ENCODE results near the gene MALSU1. TPM values are rescaled to one million over a fixed set of nuclear protein-coding genes. Genes with fewer than 3 reads are reported as not detected.

Gene MALSU1
- total RNA-seq (10 to 100 TPM; 43.3 to 61.1 TPM), polyA plus RNA-seq (ENCODE audit: insufficient read length in 2 of 2) (10 to 100 TPM; 53.9 to 56.7 TPM)
- long read RNA-seq, donor 1, transcript MALSU1-202 (4 exons, 3,044 nt): major isoform, 35 of 45 reads
- long read RNA-seq, donor 1, partial matches to known transcripts: 6 of 45 reads
- long read RNA-seq, donor 1, other reads (novel, unspliced or antisense): 0 of 45 reads
- long read RNA-seq, donor 2, transcript MALSU1-202 (4 exons, 3,044 nt): major isoform, 11 of 11 reads
- long read RNA-seq, donor 2, partial matches to known transcripts: 0 of 11 reads
- long read RNA-seq, donor 2, other reads (novel, unspliced or antisense): 0 of 11 reads
- long read RNA-seq, donor 3, transcript MALSU1-202 (4 exons, 3,044 nt): major isoform, 15 of 15 reads
- long read RNA-seq, donor 3, partial matches to known transcripts: 0 of 15 reads
- long read RNA-seq, donor 3, other reads (novel, unspliced or antisense): 0 of 15 reads
- long read RNA-seq, donor 4, transcript MALSU1-202 (4 exons, 3,044 nt): major isoform, 46 of 52 reads
- long read RNA-seq, donor 4, partial matches to known transcripts: 0 of 52 reads
- long read RNA-seq, donor 4, other reads (novel, unspliced or antisense): 0 of 52 reads

- peaks cover 3% of the 10 kb centered on the region for H3K36me3 ChIP-seq (ENCODE audit: control insufficient read depth, insufficient read depth, low read length)
- H3K4me1 ChIP-seq (ENCODE audit: control insufficient read depth, insufficient read depth, low read length): peaks cover 4% of the 10 kb centered on the region
- H3K27me3 ChIP-seq (ENCODE audit: control insufficient read depth, insufficient read depth, low read length): no peaks in the 10 kb centered on the region
- DNase-seq (ENCODE audit: low read depth in 4 of 6, low spot score in 6 of 6): peak; percentile 89 to 100 (median 96)
- H3K4me3 ChIP-seq (ENCODE audit: low read depth, low read length): peak within 1 kb of the TSS; percentile 86
- H3K27ac ChIP-seq (ENCODE audit: low read depth, low read length): peak within 1 kb of the TSS; percentile 77
- no peaks in the 10 kb centered on the region for H3K9me3 ChIP-seq (ENCODE audit: control insufficient read depth, insufficient read depth, low read length)
- under 1% methylated on average over 56 of the region's 59 CpGs for WGBS (ENCODE audit: insufficient coverage)
Observed at GRCh38 chr7:23298885-23299769, at the start of gene MALSU1. Gene MALSU1 (plus strand): TSS chr7:23299339. CDS start chr7:23299353, 14 bp downstream.

- DNase-seq (ENCODE audit: low read depth in 4 of 6, low spot score in 6 of 6): no peak
- Histone ChIP-seq H3K4me3 (ENCODE audit: low read depth, low read length) (no peak overlapping the region), H3K4me1 (ENCODE audit: control insufficient read depth, insufficient read depth, low read length) (peaks cover 15% of the 10 kb centered on the region), H3K27me3 (ENCODE audit: control insufficient read depth, insufficient read depth, low read length) (peaks cover 20% of the 10 kb centered on the region), H3K9me3 (ENCODE audit: control insufficient read depth, insufficient read depth, low read length) (no peaks in the 10 kb centered on the region), H3K36me3 (ENCODE audit: control insufficient read depth, insufficient read depth, low read length) (no peaks in the 10 kb centered on the region), H3K27ac (ENCODE audit: low read depth, low read length) (no peak overlapping the region)
Observed at GRCh38 chr7:23249486-23249885, 49.7 kb upstream of the MALSU1 start.

- 89% methylated on average over 7 of the region's 7 CpGs for WGBS (ENCODE audit: insufficient coverage)
- H3K27me3 ChIP-seq (ENCODE audit: control insufficient read depth, insufficient read depth, low read length): no peaks in the 10 kb centered on the region
- no peaks in the 10 kb centered on the region for H3K4me1 ChIP-seq (ENCODE audit: control insufficient read depth, insufficient read depth, low read length)
- H3K9me3 ChIP-seq (ENCODE audit: control insufficient read depth, insufficient read depth, low read length): no peaks in the 10 kb centered on the region
- no peaks in the 10 kb centered on the region for H3K36me3 ChIP-seq (ENCODE audit: control insufficient read depth, insufficient read depth, low read length)
- DNase-seq (ENCODE audit: low read depth in 4 of 6, low spot score in 6 of 6): no peak
- no peak overlapping the region for H3K4me3 ChIP-seq (ENCODE audit: low read depth, low read length)
- H3K27ac ChIP-seq (ENCODE audit: low read depth, low read length): no peak overlapping the region
Observed at GRCh38 chr7:23254051-23254681, 45.0 kb upstream of the MALSU1 start.

GRCh38 chr7:23256731-23257130 lies 42.4 kb upstream of the MALSU1 start:
- Histone ChIP-seq H3K27me3 (ENCODE audit: control insufficient read depth, insufficient read depth, low read length) (no peaks in the 10 kb centered on the region), H3K9me3 (ENCODE audit: control insufficient read depth, insufficient read depth, low read length) (no peaks in the 10 kb centered on the region), H3K36me3 (ENCODE audit: control insufficient read depth, insufficient read depth, low read length) (no peaks in the 10 kb centered on the region), H3K4me3 (ENCODE audit: low read depth, low read length) (no peak overlapping the region), H3K27ac (ENCODE audit: low read depth, low read length) (no peak overlapping the region), H3K4me1 (ENCODE audit: control insufficient read depth, insufficient read depth, low read length) (no peaks in the 10 kb centered on the region)
- 85% methylated on average over 5 of the region's 7 CpGs for WGBS (ENCODE audit: insufficient coverage)
- DNase-seq (ENCODE audit: low read depth in 4 of 6, low spot score in 6 of 6): no peak

- 80% methylated on average over 4 of the region's 10 CpGs for WGBS (ENCODE audit: insufficient coverage)
- H3K27ac ChIP-seq (ENCODE audit: low read depth, low read length): no peak overlapping the region
- no peak overlapping the region for H3K4me3 ChIP-seq (ENCODE audit: low read depth, low read length)
- no peak for DNase-seq (ENCODE audit: low read depth in 4 of 6, low spot score in 6 of 6)
- H3K36me3 ChIP-seq (ENCODE audit: control insufficient read depth, insufficient read depth, low read length): no peaks in the 10 kb centered on the region
- no peaks in the 10 kb centered on the region for H3K4me1 ChIP-seq (ENCODE audit: control insufficient read depth, insufficient read depth, low read length)
- H3K27me3 ChIP-seq (ENCODE audit: control insufficient read depth, insufficient read depth, low read length): no peaks in the 10 kb centered on the region
- H3K9me3 ChIP-seq (ENCODE audit: control insufficient read depth, insufficient read depth, low read length): no peaks in the 10 kb centered on the region
Observed at GRCh38 chr7:23260371-23260770, 38.8 kb upstream of the MALSU1 start.

- 10% methylated on average over 1 of the region's 7 CpGs for WGBS (ENCODE audit: insufficient coverage)
- DNase-seq (ENCODE audit: low read depth in 4 of 6, low spot score in 6 of 6): peak in 5 of 6 donors; percentile 8 to 73 (median 35)
- Histone ChIP-seq H3K27me3 (ENCODE audit: control insufficient read depth, insufficient read depth, low read length) (no peaks in the 10 kb centered on the region), H3K4me3 (ENCODE audit: low read depth, low read length) (no peak overlapping the region), H3K9me3 (ENCODE audit: control insufficient read depth, insufficient read depth, low read length) (no peaks in the 10 kb centered on the region), H3K27ac (ENCODE audit: low read depth, low read length) (no peak overlapping the region), H3K36me3 (ENCODE audit: control insufficient read depth, insufficient read depth, low read length) (no peaks in the 10 kb centered on the region), H3K4me1 (ENCODE audit: control insufficient read depth, insufficient read depth, low read length) (no peaks in the 10 kb centered on the region)
Observed at GRCh38 chr7:23261843-23262452, 37.2 kb upstream of the MALSU1 start.

GRCh38 chr7:23264916-23265458 lies 34.2 kb upstream of the MALSU1 start:
- H3K4me1 ChIP-seq (ENCODE audit: control insufficient read depth, insufficient read depth, low read length): no peaks in the 10 kb centered on the region
- WGBS (ENCODE audit: insufficient coverage): 80% methylated on average over 5 of the region's 7 CpGs
- no peak overlapping the region for H3K27ac ChIP-seq (ENCODE audit: low read depth, low read length)
- no peaks in the 10 kb centered on the region for H3K9me3 ChIP-seq (ENCODE audit: control insufficient read depth, insufficient read depth, low read length)
- no peaks in the 10 kb centered on the region for H3K27me3 ChIP-seq (ENCODE audit: control insufficient read depth, insufficient read depth, low read length)
- no peak overlapping the region for H3K4me3 ChIP-seq (ENCODE audit: low read depth, low read length)
- no peaks in the 10 kb centered on the region for H3K36me3 ChIP-seq (ENCODE audit: control insufficient read depth, insufficient read depth, low read length)
- no peak for DNase-seq (ENCODE audit: low read depth in 4 of 6, low spot score in 6 of 6)

- H3K36me3 ChIP-seq (ENCODE audit: control insufficient read depth, insufficient read depth, low read length): no peaks in the 10 kb centered on the region
- DNase-seq (ENCODE audit: low read depth in 4 of 6, low spot score in 6 of 6): no peak
- H3K4me1 ChIP-seq (ENCODE audit: control insufficient read depth, insufficient read depth, low read length): no peaks in the 10 kb centered on the region
- no peaks in the 10 kb centered on the region for H3K27me3 ChIP-seq (ENCODE audit: control insufficient read depth, insufficient read depth, low read length)
- no peak overlapping the region for H3K27ac ChIP-seq (ENCODE audit: low read depth, low read length)
- H3K4me3 ChIP-seq (ENCODE audit: low read depth, low read length): no peak overlapping the region
- no peaks in the 10 kb centered on the region for H3K9me3 ChIP-seq (ENCODE audit: control insufficient read depth, insufficient read depth, low read length)
- no CpG with 5 or more reads among the region's 2 CpGs for WGBS (ENCODE audit: insufficient coverage)
Observed at GRCh38 chr7:23266918-23267317, 32.2 kb upstream of the MALSU1 start.

GRCh38 chr7:23267357-23267756 lies 31.8 kb upstream of the MALSU1 start:
- H3K27me3 ChIP-seq (ENCODE audit: control insufficient read depth, insufficient read depth, low read length): no peaks in the 10 kb centered on the region
- WGBS (ENCODE audit: insufficient coverage): 67% methylated on average over 1 of the region's 2 CpGs
- H3K27ac ChIP-seq (ENCODE audit: low read depth, low read length): no peak overlapping the region
- no peaks in the 10 kb centered on the region for H3K9me3 ChIP-seq (ENCODE audit: control insufficient read depth, insufficient read depth, low read length)
- no peaks in the 10 kb centered on the region for H3K4me1 ChIP-seq (ENCODE audit: control insufficient read depth, insufficient read depth, low read length)
- H3K36me3 ChIP-seq (ENCODE audit: control insufficient read depth, insufficient read depth, low read length): no peaks in the 10 kb centered on the region
- no peak for DNase-seq (ENCODE audit: low read depth in 4 of 6, low spot score in 6 of 6)
- no peak overlapping the region for H3K4me3 ChIP-seq (ENCODE audit: low read depth, low read length)
